LNCaP clone FGC (cell line): ENCODE measurements around the gene ACTN1.

ENCODE experiments used
- DNase-seq: peaks from one replicate; pipeline ENCODE4 v3.0.0-alpha.2; 2011; ENCODE audit warnings: low read depth
- H3K4me3 ChIP-seq: 2 replicates; pipeline ENCODE4 v1.5.1; 2011; ENCODE audit warnings: mild to moderate bottlenecking, low read depth, low read length, control low read depth
- CTCF ChIP-seq: IDR thresholded peaks from 2 replicates; pipeline ENCODE4 v1.5.1; 2012; ENCODE audit warnings: mild to moderate bottlenecking; ENCODE audit not compliant: control insufficient read depth, insufficient read depth; ENCODE audit errors: extremely low read depth

The ACTN1 gene

GRCh38 chr14:68979722-68980451 lies 785 bp upstream of the ACTN1 start:
- peak overlapping the region; percentile 59 for H3K4me3 ChIP-seq
- no peak for TF ChIP-seq CTCF

DNA sequence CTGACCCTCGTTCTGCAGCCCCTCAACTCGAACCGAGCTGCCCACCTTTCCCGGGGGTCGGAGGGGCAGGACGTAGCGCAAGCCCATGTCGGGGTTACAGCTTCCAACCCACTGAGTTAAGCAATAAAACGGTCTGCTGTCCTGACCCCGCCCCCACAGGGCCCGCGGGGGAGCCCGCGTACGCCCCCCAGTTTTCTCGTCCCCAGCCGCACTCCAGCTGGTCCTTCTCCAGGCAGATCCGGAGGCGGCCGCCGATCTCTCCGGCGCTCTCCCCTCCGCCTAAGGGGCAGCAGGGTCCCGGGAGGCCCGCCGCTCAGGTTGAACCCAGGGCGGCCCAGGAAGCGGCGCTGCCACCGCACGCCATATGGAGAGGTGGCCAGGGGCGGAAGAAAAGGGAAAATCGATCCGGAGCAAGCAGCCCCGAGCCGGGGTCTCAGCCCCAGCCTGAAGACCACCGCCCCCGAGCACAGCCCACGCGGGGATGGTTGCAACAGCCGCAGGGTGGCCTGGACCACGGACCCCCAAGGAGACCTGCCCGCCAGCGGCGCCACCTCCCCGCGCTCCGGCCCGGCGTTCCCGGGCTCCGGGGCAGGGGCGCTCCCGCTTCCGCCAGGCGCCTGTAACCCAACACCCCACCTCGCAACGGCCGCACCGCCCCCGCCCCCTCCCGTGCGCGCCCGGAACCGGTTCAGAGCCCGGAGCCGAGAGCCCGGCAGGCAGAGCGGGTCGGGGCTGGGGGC lies 760 bp downstream of the ACTN1 start:
- TF ChIP-seq CTCF = no peak
- DNase-seq = no peak
- H3K4me3 ChIP-seq = peak overlapping the region; percentile 59

More at GRCh38 chr14:68979722-68980451, 785 bp upstream of the ACTN1 start:
- no peak for DNase-seq

DNA sequence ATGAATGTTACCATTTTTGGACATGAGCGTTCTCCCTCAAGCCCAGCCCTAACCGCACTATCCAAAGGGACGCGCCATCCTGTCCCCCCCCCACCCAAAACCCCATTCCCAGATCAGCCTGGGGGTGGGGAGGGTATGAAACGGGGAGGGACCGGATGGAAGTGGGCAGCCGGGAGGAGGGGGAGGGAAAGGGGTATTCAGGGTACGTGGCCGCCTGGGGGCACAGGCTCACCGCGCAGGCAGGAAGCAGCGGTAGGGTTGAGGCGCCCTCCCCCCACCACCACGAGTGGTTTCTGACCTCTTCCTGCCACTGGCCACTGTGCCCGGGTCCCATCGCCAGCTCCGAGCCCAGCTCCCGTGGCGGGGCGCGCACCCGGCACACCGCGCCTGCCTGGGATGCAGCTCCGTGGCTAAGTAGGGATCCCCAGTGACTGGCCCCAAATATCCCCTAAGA lies 1.4 kb downstream of the ACTN1 start:
- peak; percentile 19; the same call in 1 of the 2 replicates for TF ChIP-seq CTCF
- peak overlapping the region; percentile 59 for H3K4me3 ChIP-seq
- no peak for DNase-seq

DNA sequence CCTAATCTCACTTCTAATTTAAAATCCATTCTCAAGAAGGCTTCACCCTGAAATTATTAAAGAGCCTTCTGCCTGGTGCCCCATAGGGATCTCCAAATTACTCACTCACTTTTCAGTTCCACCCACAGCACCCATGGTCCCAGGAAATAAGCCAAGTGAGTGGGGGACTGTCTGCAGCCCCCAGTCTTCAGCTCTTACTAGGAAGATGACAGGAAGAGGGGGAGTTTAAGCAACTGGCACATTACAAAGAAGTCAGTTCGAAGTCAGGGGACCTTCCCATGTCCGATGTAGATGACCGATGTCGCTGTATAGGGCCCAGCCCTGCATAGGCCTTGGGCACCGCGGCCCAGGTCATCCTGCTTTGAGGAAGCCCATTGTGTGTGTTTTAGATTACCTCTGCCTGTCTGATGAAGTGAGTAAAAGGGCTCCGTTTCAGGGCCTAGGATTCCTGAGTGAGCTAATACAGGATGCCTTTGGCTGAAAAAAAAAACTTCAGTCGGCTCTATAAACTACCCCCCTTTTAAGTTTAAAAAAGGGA lies 1.9 kb downstream of the ACTN1 start:
- peak overlapping the region; percentile 59 for H3K4me3 ChIP-seq
- no peak for DNase-seq
- no peak for TF ChIP-seq CTCF

- DNase-seq = no peak
- no peak overlapping the region for H3K4me3 ChIP-seq
- TF ChIP-seq CTCF = no peak
Observed at GRCh38 chr14:68976160-68977067, 2.7 kb downstream of the ACTN1 start.

GRCh38 chr14:68975667-68976066 lies 3.4 kb downstream of the ACTN1 start:
- no peak overlapping the region for H3K4me3 ChIP-seq
- TF ChIP-seq CTCF = no peak
- DNase-seq = no peak
